ENCODE measurements around the gene MMP13.

DNA sequence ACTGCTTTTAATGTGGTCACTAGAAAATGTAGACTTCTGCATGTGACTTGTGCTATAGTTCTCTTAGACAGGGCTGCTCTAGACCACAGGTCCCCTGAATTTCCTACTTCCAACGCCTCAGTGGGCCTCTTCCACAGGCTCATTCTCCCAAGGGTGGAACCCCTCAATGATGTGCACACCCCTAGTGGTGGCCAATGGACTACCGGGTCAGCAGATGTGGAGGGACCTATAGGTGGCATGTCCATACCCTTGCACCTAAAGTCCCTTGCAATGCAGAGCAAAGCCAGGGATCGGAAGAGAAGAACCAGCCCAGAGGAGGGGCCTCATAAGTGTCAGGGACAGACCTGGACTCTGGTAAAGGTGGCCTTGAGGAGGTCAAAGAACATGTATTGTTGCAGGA, 20.0 kb downstream of the MMP13 start:
- TF ChIP-seq, protein P1, sequence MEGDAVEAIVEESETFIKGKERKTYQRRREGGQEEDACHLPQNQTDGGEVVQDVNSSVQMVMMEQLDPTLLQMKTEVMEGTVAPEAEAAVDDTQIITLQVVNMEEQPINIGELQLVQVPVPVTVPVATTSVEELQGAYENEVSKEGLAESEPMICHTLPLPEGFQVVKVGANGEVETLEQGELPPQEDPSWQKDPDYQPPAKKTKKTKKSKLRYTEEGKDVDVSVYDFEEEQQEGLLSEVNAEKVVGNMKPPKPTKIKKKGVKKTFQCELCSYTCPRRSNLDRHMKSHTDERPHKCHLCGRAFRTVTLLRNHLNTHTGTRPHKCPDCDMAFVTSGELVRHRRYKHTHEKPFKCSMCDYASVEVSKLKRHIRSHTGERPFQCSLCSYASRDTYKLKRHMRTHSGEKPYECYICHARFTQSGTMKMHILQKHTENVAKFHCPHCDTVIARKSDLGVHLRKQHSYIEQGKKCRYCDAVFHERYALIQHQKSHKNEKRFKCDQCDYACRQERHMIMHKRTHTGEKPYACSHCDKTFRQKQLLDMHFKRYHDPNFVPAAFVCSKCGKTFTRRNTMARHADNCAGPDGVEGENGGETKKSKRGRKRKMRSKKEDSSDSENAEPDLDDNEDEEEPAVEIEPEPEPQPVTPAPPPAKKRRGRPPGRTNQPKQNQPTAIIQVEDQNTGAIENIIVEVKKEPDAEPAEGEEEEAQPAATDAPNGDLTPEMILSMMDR (conservative IDR thresholded peaks at IDR 0.05; ENCODE audit: low read length), result no peak
- no peak for TF ChIP-seq EZH2phosphoT487 (IDR thresholded peaks at IDR 0.05; ENCODE audit: borderline replicate concordance, low read depth, low read length)

Data from OCI-LY7 (cell line).